ENCODE results near the gene CHPT1.

The CHPT1 gene

DNA sequence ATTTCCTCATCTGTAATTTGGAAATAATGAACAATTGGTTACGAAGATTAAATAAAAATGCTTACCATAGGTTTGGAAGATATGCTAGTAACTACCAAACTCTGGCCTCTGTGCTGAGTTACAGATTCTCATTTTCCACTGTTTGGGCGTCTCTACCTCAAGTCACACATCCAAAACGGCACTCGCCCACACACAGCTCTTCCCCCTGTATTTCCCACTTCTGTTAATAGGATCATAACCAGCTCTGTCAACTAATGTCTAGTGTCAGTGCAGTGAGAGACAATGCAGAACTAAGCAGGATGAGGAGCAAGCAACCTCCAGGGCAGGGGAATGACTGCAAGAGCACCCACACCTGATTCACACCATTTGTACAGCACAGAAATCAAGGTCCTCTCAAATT lies 52.7 kb downstream of the CHPT1 start:
- DNase-seq (ENCODE audit: extremely low read depth, insufficient read length) = no peak
- peaks cover 3% of the 10 kb centered on the region for H3K36me3 ChIP-seq (ENCODE audit: control insufficient read depth, insufficient read depth, low read length)
- H3K27me3 ChIP-seq (replicated peaks; ENCODE audit: control insufficient read depth, insufficient read depth, low read length) = no peaks in the 10 kb centered on the region
- TF ChIP-seq, protein P1, sequence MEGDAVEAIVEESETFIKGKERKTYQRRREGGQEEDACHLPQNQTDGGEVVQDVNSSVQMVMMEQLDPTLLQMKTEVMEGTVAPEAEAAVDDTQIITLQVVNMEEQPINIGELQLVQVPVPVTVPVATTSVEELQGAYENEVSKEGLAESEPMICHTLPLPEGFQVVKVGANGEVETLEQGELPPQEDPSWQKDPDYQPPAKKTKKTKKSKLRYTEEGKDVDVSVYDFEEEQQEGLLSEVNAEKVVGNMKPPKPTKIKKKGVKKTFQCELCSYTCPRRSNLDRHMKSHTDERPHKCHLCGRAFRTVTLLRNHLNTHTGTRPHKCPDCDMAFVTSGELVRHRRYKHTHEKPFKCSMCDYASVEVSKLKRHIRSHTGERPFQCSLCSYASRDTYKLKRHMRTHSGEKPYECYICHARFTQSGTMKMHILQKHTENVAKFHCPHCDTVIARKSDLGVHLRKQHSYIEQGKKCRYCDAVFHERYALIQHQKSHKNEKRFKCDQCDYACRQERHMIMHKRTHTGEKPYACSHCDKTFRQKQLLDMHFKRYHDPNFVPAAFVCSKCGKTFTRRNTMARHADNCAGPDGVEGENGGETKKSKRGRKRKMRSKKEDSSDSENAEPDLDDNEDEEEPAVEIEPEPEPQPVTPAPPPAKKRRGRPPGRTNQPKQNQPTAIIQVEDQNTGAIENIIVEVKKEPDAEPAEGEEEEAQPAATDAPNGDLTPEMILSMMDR (IDR thresholded peaks at IDR 0.05; ENCODE audit: insufficient read depth, low read length, poor library complexity, severe bottlenecking) = no peak
- H3K4me3 ChIP-seq (replicated peaks; ENCODE audit: low read depth, low read length) = no peak overlapping the region

DNA sequence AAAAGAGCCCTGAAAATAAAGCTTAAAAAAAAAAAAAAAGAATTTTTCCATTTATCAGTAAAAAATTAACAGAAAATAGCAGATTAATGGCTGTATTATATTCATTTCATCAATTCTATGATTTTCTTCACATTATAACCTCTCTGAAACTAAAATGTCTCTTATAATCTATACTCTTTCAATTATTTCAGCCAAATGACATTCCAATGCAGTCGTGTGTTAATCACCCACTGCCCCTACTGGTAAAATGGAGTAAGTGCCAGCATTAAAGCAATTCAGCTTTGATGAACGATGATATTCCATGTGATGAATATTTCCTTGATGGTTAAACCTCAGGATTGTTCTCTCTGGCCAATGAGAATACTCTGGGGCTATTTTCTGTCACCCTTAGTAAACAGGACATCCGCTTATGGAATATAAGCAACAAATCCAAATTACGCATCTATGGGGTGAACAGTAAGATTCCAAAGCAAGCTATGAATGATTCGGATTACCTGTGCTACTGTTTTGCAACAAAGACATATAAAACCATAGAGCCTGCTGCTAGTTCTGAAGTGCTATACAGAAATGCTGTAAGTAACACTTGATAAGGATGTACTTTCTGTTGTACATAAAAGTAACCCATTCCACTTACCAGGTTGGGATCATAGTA lies 62.1 kb downstream of the CHPT1 start:
- Histone ChIP-seq H3K36me3 (ENCODE audit: control insufficient read depth, insufficient read depth, low read length) (no peaks in the 10 kb centered on the region; the same call in 1 of the 2 replicates), H3K4me3 (replicated peaks; ENCODE audit: low read depth, low read length) (no peak overlapping the region), H3K27me3 (replicated peaks; ENCODE audit: control insufficient read depth, insufficient read depth, low read length) (no peaks in the 10 kb centered on the region)
- no peak for DNase-seq (ENCODE audit: extremely low read depth, insufficient read length)
- TF ChIP-seq, protein P1 (IDR thresholded peaks at IDR 0.05; ENCODE audit: insufficient read depth, low read length, poor library complexity, severe bottlenecking) = peak; percentile 77

DNA sequence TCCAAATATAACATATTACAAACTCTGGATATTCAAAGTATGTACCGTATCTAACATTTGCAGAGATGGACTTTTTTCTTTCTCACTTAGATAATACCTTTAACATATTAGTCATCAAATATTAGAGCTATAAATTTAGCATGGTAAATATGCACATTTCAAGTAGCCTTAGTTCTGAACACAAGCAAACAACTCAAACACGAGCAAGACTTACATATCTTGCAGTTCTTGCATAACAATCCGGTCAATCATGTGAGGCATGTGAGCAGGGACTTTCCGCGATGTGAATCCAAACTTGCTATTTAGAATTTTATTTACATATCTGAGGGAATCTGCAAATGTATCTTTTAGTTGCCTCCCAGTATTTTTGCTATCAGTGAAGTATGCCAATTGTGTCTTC lies 63.9 kb downstream of the CHPT1 start:
- TF ChIP-seq, protein P1 (IDR thresholded peaks at IDR 0.05; ENCODE audit: insufficient read depth, low read length, poor library complexity, severe bottlenecking) = no peak
- DNase-seq (ENCODE audit: extremely low read depth, insufficient read length) = no peak
- H3K36me3 ChIP-seq (ENCODE audit: control insufficient read depth, insufficient read depth, low read length) = no peaks in the 10 kb centered on the region; the same call in 1 of the 2 replicates
- H3K4me3 ChIP-seq (replicated peaks; ENCODE audit: low read depth, low read length) = no peak overlapping the region
- H3K27me3 ChIP-seq (replicated peaks; ENCODE audit: control insufficient read depth, insufficient read depth, low read length) = no peaks in the 10 kb centered on the region

DNA sequence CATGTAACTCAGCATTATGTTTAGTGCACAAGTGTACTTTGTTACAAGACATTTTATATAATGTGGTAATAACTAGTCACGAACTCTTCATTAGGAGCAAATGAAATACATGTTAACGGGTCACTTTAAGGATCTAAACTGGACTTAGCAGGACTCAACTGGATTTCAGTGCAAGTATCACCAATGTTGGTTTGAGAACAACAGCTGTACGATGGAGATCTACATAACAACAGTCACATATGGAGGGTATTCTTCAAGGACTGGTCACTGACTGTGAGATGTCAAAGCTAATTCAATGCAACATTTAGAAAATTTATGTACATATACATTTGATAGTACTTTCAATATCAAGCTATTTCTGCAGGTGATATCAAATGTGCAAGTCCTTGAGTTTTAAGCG lies 64.3 kb downstream of the CHPT1 start:
- TF ChIP-seq, protein P1 (IDR thresholded peaks at IDR 0.05; ENCODE audit: insufficient read depth, low read length, poor library complexity, severe bottlenecking) = no peak
- Histone ChIP-seq H3K4me3 (replicated peaks; ENCODE audit: low read depth, low read length) (no peak overlapping the region), H3K27me3 (replicated peaks; ENCODE audit: control insufficient read depth, insufficient read depth, low read length) (no peaks in the 10 kb centered on the region), H3K36me3 (ENCODE audit: control insufficient read depth, insufficient read depth, low read length) (no peaks in the 10 kb centered on the region; the same call in 1 of the 2 replicates)
- DNase-seq (ENCODE audit: extremely low read depth, insufficient read length) = no peak

DNA sequence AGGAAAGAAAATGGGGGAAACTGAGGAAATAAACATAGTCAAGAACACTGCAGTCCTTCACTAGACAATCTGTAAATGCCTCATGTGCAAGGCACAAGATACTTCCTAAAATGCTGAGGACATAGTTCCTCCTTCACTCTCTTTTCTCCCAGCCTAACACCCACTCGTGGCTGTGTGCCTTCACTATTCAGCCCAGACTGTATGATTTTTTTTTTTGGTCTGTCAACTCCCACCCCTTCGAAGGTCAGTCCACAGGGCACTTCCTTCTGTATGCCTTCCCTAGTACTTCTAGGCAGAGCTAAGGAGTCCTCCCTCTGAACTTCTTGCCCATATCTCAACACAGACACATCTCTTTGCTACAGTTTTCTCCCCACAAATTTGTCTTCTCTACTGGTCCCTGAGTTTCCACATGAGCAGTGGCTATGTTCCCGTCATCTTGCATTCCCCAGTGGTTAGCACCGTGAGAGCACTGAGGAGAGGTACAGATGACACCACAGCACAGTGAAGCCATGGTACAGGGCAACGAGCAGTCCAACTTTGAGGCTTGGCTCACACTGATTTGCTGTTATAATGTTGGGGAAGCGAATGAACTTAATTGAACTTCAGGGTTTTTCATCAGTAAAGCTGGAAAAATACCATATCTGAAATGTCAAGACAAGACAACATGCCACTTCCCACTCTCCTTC lies 65.9 kb downstream of the CHPT1 start:
- Histone ChIP-seq H3K4me3 (replicated peaks; ENCODE audit: low read depth, low read length) (no peak overlapping the region), H3K27me3 (replicated peaks; ENCODE audit: control insufficient read depth, insufficient read depth, low read length) (no peaks in the 10 kb centered on the region), H3K36me3 (ENCODE audit: control insufficient read depth, insufficient read depth, low read length) (no peaks in the 10 kb centered on the region)
- no peak for DNase-seq (ENCODE audit: extremely low read depth, insufficient read length)
- TF ChIP-seq, protein P1 (IDR thresholded peaks at IDR 0.05; ENCODE audit: insufficient read depth, low read length, poor library complexity, severe bottlenecking) = no peak
